Inflammatory macrophage treated with lipopolysaccharide for 1 hour (primary cell): ENCODE measurements around the gene ZCCHC17.

Experiments used
- DNase-seq, 2 donors: peaks; one replicate each; pipeline ENCODE4 v3.0.0-alpha.2; 2020 to 2022

The ZCCHC17 gene

GRCh38 chr1:31308036-31308435 lies 11.2 kb downstream of the ZCCHC17 start:
- DNase-seq: no peak

- no peak for DNase-seq
Observed at GRCh38 chr1:31310198-31310597, 13.4 kb downstream of the ZCCHC17 start.

- no peak for DNase-seq
Observed at GRCh38 chr1:31315902-31316301, 19.1 kb downstream of the ZCCHC17 start.

GRCh38 chr1:31318146-31318545 lies 21.3 kb downstream of the ZCCHC17 start:
- DNase-seq: no peak

- no peak for DNase-seq
Observed at GRCh38 chr1:31324093-31324492, 27.3 kb downstream of the ZCCHC17 start.

- DNase-seq: no peak
Observed at GRCh38 chr1:31324992-31325391, 28.2 kb downstream of the ZCCHC17 start.

- DNase-seq: no peak
Observed at GRCh38 chr1:31326461-31326860, 29.6 kb downstream of the ZCCHC17 start.

- DNase-seq: peak in 1 of 2 donors; percentile 3
Observed at GRCh38 chr1:31327381-31327780, 30.5 kb downstream of the ZCCHC17 start.

- peak; percentile 15 to 30 for DNase-seq
Observed at GRCh38 chr1:31335007-31335406, 38.2 kb downstream of the ZCCHC17 start.

- DNase-seq: no peak
Observed at GRCh38 chr1:31336687-31337467, 40.0 kb downstream of the ZCCHC17 start.

- DNase-seq: no peak
Observed at GRCh38 chr1:31344503-31344902, 47.7 kb downstream of the ZCCHC17 start.

GRCh38 chr1:31345635-31346034 lies 48.8 kb downstream of the ZCCHC17 start:
- DNase-seq: no peak

- DNase-seq: no peak
Observed at GRCh38 chr1:31346785-31347184, 50.0 kb downstream of the ZCCHC17 start.

- no peak for DNase-seq
Observed at GRCh38 chr1:31348449-31348848, 51.6 kb downstream of the ZCCHC17 start.

GRCh38 chr1:31354283-31354682 lies 57.5 kb downstream of the ZCCHC17 start:
- no peak for DNase-seq

GRCh38 chr1:31356427-31356826 lies 59.6 kb downstream of the ZCCHC17 start:
- DNase-seq: no peak

- DNase-seq: no peak
Observed at GRCh38 chr1:31361607-31362006, 64.8 kb downstream of the ZCCHC17 start.

GRCh38 chr1:31362032-31362431 lies 65.2 kb downstream of the ZCCHC17 start:
- no peak for DNase-seq

GRCh38 chr1:31364561-31365250 lies 67.9 kb downstream of the ZCCHC17 start:
- DNase-seq: no peak

- DNase-seq: no peak
Observed at GRCh38 chr1:31366796-31367195, 70.0 kb downstream of the ZCCHC17 start.

- no peak for DNase-seq
Observed at GRCh38 chr1:31368611-31369107, 71.8 kb downstream of the ZCCHC17 start.

GRCh38 chr1:31370021-31370420 lies 73.2 kb downstream of the ZCCHC17 start:
- no peak for DNase-seq

GRCh38 chr1:31370565-31370964 lies 73.7 kb downstream of the ZCCHC17 start:
- DNase-seq: no peak
